Measurements from ENCODE around the gene PCDHGB7.
"Not testable (repeated sequence)": the region's sequence is repeated elsewhere in the genome, so short reads cannot be mapped to it uniquely, and the experiment has no call there.

Gene PCDHGB7

GRCh38 chr5:141397756-141398551 lies 19.5 kb upstream of the PCDHGB7 start, which contains the start of gene PCDHGB5:
Gene PCDHGB5 (plus strand): TSS chr5:141397947. CDS start chr5:141398128, 181 bp downstream.
- DNase-seq, result peak; percentile 34

DNA sequence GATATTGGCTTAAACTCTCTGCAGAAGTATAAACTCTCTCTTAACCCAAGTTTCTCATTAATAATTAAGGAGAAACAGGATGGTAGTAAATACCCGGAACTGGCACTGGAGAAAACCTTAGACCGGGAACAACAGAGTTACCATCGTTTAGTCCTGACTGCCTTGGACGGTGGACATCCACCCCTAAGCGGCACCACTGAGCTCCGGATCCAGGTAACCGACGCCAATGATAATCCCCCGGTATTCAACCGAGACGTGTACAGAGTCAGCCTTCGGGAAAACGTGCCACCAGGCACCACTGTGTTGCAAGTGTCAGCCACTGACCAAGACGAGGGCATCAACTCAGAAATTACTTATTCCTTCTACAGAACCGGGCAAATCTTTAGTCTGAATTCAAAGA lies 18.9 kb upstream of the PCDHGB7 start:
- DNase-seq, result no peak

DNA sequence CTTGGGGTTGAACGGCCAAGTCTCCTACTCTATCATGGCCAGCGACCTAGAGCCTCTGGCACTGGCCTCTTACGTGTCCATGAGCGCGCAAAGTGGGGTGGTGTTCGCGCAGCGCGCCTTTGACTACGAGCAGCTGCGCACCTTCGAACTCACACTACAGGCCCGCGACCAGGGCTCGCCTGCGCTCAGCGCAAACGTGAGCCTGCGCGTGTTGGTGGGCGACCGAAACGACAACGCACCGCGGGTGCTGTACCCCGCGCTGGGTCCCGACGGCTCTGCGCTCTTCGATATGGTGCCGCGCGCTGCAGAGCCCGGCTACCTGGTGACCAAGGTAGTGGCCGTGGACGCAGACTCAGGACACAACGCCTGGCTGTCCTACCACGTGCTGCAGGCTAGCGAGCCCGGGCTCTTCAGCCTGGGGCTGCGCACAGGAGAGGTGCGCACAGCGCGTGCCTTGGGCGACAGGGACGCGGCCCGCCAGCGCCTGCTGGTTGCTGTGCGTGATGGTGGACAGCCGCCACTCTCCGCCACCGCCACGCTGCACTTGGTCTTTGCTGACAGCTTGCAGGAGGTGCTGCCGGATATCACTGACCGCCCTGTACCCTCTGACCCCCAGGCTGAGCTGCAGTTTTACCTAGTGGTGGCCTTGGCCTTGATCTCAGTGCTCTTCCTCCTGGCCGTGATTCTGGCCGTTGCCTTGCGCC lies 17.8 kb upstream of the PCDHGB7 start:
- no peak for DNase-seq

DNA sequence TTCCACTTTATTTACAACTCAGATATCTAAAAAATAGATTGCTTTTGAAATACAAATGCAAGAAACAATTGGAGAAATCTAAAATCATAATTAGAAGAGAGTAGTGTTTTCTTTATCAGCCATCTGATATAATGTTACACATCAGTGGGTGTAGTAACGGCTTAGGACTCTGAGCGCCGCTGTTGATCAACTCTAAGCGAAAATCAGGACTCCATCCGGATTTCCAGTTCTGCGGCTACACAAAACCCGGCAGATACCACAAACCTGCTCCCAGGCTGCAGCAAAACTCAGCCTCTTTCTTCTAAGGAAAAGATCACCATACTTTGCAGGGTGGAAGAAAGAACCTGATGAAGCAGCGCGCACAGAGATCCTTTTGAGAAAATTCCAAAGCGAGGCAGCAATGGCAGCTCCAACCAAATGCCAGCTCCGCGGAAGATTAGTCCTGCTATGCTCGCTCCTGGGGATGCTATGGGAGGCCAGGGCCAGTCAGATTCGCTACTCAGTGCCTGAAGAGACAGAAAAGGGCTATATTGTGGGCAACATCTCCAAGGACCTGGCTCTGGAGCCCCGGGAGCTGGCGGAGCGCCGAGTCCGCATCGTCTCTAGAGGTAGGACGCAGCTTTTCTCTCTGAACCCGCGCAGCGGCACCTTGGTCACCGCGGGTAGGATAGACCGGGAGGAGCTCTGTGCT lies 14.8 kb upstream of the PCDHGB7 start, which contains the start of gene PCDHGA9:
TSS of gene PCDHGA9 (plus strand) at position 226 of the 691 bp plus-strand sequence. CDS start at position 401, 175 bp downstream.
- DNase-seq, result peak; percentile 59

- DNase-seq, result no peak
Measured at GRCh38 chr5:141403387-141403786, 14.1 kb upstream of the PCDHGB7 start.

- peak; percentile 56 for DNase-seq
Measured at GRCh38 chr5:141407790-141408505, 9.5 kb upstream of the PCDHGB7 start, which contains the start of gene PCDHGB6. Gene PCDHGB6 (plus strand): TSS chr5:141408021. CDS start chr5:141408203, 182 bp downstream.

GRCh38 chr5:141409598-141410306 lies 7.7 kb upstream of the PCDHGB7 start:
- no peak for DNase-seq

- DNase-seq, result no peak
Measured at GRCh38 chr5:141411575-141411974, 5.9 kb upstream of the PCDHGB7 start.

DNA sequence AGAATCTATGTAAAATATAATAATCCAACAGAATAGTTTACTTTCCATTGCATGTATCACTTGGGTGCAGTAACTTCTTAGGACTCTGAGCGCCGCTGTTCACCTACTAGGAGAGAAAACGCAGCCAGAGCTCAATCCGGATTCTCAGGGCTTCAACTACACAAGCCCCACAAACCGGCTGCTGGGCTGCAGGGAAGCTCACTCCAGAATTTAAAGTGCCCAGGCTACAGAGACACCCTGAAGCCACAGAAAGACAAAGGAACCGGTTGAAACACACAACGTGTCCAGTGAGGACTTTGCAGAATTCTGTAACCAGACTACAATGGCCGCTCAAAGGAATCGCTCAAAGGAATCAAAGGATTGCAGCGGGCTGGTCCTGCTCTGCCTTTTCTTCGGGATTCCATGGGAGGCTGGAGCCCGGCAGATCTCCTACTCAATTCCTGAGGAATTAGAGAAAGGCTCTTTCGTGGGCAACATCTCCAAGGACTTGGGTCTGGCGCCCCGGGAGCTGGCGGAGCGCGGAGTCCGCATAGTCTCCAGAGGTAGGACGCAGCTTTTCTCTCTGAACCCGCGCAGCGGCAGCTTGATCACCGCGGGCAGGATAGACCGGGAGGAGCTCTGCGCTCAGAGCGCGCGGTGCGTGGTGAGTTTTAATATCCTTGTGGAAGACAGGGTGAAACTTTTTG lies 4.5 kb upstream of the PCDHGB7 start, which contains the start of gene PCDHGA10:
TSS of gene PCDHGA10 (plus strand) at position 134 of the 686 bp plus-strand sequence. CDS start at position 323, 189 bp downstream.
- peak; percentile 52 for DNase-seq

GRCh38 chr5:141413540-141414069 lies 3.9 kb upstream of the PCDHGB7 start:
- no peak for DNase-seq

- DNase-seq, result not testable (repeated sequence)
Measured at GRCh38 chr5:141414548-141415274, 2.8 kb upstream of the PCDHGB7 start.

DNA sequence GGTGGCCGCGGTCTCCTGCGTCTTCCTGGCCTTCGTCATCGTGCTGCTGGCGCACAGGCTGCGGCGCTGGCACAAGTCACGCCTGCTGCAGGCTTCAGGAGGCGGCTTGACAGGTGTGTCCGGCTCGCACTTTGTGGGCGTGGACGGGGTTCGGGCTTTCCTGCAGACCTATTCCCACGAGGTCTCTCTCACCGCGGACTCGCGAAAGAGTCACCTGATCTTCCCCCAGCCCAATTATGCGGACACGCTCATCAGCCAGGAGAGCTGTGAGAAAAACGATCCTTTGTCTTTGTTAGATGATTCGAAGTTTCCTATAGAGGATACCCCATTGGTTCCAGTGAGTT lies 2.2 kb upstream of the PCDHGB7 start:
- not testable (repeated sequence) for DNase-seq

- no peak for DNase-seq
Measured at GRCh38 chr5:141419074-141419880, 1.8 kb downstream of the PCDHGB7 start.

DNA sequence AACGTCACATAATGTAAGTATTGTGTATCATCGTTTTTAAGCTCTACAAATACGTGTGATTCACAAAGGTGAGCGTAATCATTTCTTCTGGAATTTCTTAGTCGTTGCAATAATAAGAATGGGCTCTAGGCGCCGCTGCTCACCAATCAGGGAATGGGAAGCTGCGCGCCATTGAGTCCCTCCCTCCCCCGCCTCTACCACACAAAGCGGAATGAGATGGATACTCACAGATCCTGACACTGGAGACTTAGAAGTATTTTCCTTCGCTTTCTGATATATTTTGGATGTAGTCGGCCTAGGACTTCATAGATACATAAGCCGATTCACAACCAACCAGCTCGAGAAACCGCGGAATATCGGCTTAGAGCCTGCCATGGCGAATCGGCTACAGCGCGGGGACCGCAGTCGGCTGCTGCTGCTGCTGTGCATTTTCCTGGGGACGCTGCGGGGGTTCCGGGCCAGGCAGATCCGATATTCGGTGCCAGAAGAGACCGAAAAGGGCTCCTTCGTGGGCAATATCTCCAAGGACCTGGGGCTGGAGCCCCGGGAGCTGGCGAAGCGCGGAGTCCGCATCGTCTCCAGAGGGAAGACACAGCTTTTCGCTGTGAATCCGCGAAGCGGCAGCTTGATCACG lies 3.5 kb downstream of the PCDHGB7 start, which contains the start of gene PCDHGA11:
TSS of gene PCDHGA11 (plus strand) at position 197 of the 634 bp plus-strand sequence. CDS start at position 374, 177 bp downstream.
- peak; percentile 65 for DNase-seq

GRCh38 chr5:141421489-141421855 lies 4.0 kb downstream of the PCDHGB7 start:
- peak; percentile 27 for DNase-seq

- DNase-seq, result no peak
Measured at GRCh38 chr5:141422742-141423291, 5.3 kb downstream of the PCDHGB7 start.

- DNase-seq, result no peak
Measured at GRCh38 chr5:141427783-141428426, 10.4 kb downstream of the PCDHGB7 start.
